Measurements from ENCODE around the gene MCCC1.

Gene MCCC1

GRCh38 chr3:182983876-182984275 lies 115.4 kb downstream of the MCCC1 start:
- no peak for DNase-seq (ENCODE audit: low read depth in 2 of 2)

GRCh38 chr3:182981038-182981380 lies 118.3 kb downstream of the MCCC1 start:
- DNase-seq (ENCODE audit: low read depth in 2 of 2): no peak

DNA sequence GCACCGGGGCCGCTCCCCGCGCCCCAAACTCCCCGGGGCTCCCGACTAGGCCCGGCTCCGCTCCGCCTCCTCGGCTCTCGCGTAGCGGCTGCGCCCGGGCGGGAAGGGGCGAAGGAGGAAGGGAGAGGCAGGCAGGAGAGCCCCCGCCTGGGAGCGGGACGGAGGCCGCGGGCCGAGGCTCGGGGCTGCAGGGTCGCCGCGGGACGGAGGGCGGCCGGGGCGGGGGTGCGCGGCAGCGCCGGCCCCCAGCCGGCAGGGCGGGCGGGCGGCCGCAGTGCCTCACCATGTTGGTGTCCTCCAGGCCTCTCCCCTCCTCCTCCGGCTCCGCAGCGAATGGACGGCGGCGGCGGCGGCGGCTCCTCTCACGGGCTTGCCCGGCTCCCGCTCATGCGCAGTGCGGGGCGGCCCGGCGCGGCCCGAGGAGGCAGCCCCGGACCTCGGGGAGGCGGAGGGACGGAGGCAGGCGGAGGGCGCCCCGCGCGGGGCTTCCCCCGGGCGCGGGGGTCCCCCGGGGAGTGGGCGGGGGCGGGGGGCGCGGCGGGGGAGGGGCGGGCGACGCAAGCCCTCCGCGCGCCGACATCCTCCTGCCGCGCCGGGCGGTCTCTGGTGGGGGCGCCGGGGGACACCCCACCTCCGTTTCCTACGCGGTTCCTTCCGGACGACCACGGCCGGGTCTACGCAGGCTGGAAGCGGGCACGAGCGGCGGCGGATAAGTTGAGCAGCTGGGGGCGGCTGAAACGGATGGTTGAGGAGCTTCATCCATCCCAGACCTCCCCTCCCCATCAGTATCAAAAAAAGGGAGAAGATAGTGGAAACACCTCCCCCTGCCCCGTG lies 118.9 kb downstream of the MCCC1 start, which contains the start of gene DCUN1D1:
TSS of gene DCUN1D1 (minus strand) at position 335 of the 834 bp plus-strand sequence. CDS start at position 286, 49 bp downstream.
- DNase-seq (ENCODE audit: low read depth in 2 of 2): peak; percentile 70 to 73

DNA sequence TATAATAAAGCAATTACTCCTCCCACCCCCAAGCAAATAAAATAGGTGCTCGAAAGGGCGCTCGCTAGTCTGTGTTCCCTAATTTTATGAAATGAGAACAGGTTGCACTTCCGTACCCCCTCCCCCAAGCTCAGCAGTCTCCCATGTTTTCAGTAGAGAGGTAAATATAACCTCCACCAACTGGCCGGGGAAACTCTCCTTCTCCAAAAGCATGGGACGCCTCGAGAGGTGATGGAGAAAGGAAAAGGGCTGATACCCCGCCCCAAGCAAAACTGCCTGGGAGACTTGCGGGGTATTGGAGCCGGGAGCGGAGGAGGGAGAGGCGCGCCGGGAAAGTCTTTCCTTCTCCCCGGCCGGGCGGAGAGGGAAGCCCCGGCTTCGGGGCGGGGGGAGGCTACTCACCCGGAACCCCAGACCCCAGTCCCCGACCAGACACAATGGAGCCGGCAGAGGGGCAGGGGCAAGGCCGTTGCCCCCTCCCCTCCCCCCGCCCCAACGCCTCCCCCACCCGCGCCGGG lies 119.6 kb downstream of the MCCC1 start:
- DNase-seq (ENCODE audit: low read depth in 2 of 2): no peak

DNA sequence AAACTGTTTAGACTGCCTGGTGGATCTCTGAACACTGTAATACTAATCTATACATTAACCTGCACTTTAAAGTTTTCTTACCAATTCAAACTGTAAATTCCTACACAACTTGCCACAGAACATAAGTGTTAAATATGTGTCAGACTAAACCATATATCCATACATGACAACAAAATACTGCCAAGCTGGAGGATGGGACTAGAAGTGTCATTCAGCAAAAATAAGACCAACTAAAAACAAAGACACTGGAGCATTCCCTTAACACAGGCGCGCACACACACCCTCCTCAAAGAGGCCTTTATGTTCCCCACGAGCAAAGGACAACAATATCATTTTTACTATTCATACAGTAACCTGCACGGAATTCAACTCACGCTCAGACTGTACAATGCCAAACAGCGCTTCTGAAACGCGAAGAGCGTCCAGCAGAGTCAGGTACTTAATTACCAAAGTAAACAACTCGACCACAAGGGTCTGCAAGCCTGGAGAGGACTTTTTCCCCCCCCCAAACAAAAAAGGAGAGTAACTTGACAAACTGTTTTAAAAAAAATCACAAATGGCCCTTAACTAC lies 120.1 kb downstream of the MCCC1 start:
- DNase-seq (ENCODE audit: low read depth in 2 of 2): no peak

GRCh38 chr3:182978387-182978786 lies 120.9 kb downstream of the MCCC1 start:
- DNase-seq (ENCODE audit: low read depth in 2 of 2): no peak

- no peak for DNase-seq (ENCODE audit: low read depth in 2 of 2)
Measured at GRCh38 chr3:182973047-182973446, 126.2 kb downstream of the MCCC1 start.

DNA sequence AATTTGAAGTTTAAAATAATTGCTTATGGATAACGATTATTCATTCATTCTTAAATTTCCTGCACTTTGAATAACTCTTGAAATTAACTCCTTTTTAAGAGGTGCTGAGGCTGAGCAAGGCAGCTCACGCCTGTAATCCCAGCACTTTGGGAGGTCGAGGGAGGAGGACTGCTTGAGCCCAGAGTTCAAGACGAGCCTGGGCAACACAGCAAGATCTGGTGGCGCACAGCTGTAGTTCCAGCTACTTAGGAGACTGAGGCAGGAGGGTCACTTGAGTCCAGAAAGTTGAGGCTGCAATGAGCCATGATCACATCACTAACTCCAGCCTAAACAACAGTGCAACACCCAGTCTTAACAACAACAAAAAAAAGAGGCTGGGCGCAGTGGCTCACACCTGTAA lies 126.9 kb downstream of the MCCC1 start:
- no peak for DNase-seq (ENCODE audit: low read depth in 2 of 2)

DNA sequence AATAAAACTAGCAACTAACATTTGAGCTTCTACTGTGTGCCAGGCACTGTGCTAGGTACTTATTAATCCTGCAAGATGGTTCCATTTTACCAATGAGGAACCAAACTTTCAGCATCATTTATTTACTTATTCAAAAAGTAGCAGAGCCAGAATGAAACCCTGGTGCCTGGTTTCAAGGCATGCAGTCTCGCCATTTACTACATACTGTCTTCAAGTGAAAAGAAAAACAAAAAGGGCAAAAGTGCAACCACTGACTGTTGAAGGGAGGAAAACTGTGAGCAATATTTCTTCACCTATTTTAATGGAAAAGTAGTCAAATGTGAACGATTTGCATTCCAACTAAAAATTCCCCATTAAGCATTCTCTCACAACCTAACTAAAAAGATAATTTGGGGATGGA lies 127.7 kb downstream of the MCCC1 start:
- no peak for DNase-seq (ENCODE audit: low read depth in 2 of 2)

GRCh38 chr3:182970811-182971418 lies 128.4 kb downstream of the MCCC1 start:
- DNase-seq (ENCODE audit: low read depth in 2 of 2): no peak

- DNase-seq (ENCODE audit: low read depth in 2 of 2): no peak
Measured at GRCh38 chr3:182969853-182970252, 129.4 kb downstream of the MCCC1 start.

GRCh38 chr3:182969277-182969676 lies 130.0 kb downstream of the MCCC1 start:
- DNase-seq (ENCODE audit: low read depth in 2 of 2): no peak

DNA sequence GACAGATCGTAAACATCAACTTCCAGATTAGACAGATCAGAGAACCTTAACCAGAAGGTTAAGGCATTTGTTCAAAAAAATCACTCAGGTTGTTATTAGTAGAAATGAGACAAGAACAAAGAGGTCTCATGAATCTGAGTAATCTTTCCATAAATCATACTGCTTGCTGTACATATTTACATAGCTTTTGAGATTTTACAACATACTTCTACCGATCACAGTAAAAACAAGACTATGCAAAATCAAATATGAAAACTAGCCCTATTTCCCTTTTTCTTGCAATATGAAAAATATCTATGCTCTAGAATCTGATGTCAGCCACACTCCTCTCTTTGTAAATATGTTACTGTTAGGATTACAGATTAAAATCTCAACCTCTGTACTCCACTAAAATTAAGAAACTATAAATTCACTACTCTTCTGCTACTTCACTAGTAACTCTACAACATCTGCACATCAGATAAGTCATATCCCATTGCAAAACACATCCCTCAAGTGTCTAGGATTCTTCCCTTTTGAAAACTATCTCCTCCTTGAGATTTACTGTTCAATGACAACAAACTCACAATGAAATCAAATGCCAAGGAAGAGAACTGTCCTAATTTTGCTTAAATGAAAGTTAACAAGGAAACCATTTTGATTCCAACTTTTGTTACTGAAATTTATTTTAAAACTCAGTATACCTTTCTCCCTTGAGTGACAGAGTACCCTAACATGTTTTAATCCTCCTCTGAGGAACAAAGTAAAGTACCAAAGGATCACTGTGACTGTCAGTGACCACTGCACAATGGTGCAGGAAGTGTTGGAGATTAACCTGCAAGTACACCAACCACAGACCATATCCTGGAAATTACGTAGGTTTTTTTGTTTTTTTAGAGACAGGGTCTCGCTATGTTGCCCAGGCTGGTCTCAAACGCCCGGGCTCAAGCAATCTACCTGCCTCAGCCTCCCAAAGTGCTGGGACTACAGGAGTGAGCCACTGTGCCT lies 131.8 kb downstream of the MCCC1 start:
- no peak for DNase-seq (ENCODE audit: low read depth in 2 of 2)

DNA sequence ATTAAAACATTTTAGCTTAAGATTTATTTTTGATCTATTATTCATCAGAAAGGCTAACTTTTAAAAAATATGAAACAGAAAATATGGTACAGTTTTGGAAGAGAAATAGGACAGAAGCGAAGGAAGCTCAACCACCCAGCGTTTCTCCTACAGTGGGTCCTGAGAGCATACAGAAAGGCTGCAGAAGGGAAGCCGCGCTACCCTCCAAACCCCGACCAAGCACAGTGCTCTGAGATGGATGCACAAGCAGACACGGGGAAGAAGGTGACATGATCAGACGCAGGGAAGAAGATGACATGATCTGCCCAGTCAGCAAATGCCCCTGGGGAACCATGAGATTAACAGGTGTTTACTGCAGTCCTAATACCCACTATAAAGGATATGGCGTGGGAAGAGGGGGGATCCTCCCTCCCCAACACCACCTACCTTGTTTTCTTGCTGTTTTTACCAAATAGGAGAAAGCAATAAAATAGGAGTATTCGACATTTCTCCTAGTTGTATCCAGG lies 133.4 kb downstream of the MCCC1 start:
- DNase-seq (ENCODE audit: low read depth in 2 of 2): no peak
